HL-60/S4 (cell line): ENCODE measurements around the gene DCHS2.

Experiments used
- in situ Hi-C: fragments of 300-500 bp; cut with MboI; formaldehyde crosslinking; loops from 2 replicates; pipeline ENCODE4 v1.14.3; 2022; ENCODE audit warnings: low sequenced_read_pairs

Gene DCHS2

DNA sequence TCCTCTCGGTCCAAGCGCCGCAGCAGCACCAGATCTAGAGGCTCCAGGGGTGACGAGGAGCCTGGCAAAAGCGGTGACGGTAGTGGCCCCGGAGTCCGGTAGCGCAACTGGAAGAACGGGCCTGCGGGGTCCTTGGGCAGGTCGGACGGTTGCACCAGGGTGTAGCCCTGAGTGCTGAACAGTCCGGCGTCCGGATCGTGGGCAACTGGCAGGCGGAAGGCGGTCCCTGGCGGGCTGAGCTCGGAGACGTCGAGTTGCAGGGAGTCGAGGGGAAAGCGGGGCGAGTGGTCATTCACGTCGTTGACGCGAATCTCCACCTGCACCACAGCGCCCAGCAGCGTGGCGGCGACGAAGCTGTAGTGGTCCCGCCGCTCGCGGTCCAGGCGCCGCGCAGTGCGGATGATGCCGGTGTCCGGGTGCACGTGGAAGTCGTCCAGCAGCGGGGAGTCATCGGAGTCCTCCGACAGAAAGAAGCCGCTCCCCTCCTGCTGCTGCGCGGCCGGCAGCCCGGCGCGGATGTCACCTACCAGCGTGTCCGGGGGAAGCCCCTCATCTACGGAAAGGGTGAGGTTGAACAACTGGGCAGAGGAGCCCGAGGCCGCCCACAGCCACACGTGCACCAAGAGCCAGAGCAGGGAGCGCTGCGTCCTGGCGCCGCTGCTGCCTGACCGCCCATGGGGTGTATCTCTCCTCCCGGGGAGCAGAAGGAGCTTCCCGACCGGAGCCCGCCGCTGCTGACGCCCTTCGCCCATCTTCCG is 837 bp downstream of the DCHS2 start:
- in situ Hi-C loops: no loop called here

DNA sequence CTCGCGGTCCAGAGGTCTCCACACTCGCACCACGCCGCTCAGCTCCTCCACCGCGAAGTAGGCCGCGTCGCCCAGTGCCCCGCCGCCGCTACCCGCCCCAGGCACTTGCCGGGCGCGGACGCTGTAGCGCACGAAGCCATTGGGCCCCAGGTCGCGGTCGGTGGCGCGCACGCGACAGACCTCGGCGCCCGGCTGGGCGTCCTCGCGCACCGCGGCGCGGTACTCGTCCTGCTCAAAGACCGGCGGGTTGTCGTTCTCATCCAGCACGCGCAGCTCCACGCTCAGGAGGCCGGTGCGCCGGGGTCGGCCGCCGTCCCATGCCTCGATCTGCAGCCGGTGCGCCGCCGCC is 1.4 kb downstream of the DCHS2 start:
- in situ Hi-C loops: no loop called here

DNA sequence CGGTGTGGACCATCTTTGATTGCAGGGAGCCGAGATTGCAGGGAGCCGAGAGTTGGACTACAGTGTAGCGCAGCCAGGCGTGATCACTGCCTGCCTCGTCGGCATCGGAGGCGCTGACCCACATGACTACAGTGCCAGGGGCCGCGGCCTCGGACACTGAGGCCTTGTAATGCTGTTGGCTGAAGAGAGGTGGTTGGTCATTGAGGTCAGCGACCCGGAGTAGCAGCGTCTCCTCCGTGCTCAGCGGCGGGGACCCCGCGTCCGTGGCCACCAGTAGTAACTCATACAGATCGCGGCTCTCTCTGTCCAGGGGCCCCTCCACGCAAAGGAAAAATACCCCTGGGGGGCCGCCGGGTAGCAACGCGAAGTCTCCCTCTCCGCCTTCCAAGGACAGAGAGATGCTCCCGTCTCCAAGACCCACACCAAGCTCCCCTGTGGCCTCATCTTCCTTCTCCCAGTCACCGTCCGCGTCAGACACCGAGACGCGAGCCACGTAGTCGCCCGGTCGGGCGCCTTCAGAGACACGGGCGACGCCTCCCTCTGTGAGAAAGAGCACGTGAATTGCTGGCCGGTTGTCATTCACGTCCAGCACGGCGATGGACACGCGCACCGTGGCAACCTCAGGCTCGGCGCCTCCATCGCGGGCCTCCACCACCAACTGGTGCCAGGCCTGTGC is 1.9 kb downstream of the DCHS2 start:
- in situ Hi-C loops: no loop called here

DNA sequence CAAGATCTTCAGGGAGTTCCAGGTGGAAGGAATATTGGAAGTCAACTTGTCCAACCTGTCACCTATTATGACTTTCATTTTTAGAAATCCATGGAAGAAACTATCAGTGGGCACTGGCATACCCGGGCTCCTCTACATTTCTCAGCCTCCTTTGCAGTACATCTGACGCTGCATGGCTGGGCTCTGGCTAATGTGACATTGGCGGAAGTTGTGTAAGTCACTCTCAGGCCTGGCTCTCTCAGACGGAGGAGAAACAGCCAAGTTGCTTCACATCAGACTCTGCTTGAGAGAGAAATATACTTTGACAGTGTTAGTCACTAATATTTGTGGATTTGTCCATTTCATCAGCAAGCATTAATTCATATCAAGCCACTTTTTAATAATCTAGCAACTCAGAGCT is 4.5 kb downstream of the DCHS2 start:
- in situ Hi-C loops: no loop called here

DNA sequence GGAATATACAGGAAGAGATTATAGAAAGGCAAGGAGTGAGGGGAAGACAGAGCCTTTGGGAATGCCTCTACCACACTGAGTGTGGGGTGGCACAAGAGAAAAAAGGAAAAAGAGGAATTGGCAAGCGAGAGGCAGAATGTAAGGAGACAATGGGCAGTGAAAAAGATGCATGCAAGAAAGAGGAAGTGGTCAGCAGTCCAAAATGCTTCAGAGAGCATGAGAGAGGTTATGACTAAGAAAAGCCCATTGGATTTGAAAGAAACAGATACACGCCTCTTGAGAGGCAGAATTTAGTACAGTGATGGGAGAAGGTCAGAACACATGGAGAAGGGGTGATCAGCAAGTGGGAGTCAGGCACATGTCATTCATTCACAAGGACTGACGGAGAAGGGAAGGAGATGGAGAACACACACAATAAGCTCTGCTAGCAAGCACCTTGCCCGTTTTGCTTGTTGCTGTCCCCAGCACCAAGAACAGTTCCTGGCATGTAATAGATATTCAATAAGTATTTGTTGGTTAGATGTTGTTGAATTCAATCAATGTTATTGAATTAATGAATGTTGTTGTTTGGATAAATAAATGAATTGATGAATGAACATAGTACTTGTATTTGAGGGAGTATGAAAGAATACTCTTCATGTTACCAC is 6.3 kb downstream of the DCHS2 start:
- in situ Hi-C loops: no loop called here

DNA sequence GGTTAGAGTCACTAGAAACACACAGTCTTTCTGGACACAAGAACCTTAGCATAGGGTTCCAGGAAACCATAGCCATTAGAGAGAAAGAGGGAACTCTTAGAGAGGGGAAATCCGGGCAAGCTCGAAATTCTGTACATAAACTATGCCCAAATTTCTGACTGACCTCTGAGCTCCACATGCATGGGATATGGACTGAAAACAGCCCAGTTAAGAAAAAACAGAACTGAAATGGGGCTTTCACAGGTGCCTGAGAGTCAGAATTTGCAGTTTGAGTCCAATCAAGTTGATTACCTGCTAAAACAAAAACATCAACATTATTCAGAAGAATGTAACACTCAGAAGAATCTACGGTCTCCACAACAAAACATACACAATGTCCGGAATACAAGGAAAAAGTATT is 13.1 kb downstream of the DCHS2 start:
- in situ Hi-C loops: no loop called here

DNA sequence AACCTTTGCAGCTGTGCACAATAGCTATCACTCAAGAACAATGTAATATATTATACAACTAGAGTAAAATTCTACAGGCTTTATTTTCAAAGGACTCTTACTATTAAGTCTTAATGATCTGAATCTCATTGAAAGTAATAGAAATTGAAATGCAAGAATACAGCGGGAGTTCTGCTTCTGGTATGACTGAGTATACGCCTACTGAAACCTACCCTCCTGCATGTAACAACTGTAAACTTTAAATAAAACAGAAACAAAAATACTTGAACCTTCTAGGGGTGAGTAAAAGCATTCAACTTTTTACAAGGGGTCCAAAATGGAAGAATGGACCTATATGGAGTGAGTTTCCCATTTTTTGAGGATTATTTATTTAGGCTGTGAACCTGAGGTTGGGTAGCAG is 13.5 kb downstream of the DCHS2 start:
- in situ Hi-C loops: no loop called here

DNA sequence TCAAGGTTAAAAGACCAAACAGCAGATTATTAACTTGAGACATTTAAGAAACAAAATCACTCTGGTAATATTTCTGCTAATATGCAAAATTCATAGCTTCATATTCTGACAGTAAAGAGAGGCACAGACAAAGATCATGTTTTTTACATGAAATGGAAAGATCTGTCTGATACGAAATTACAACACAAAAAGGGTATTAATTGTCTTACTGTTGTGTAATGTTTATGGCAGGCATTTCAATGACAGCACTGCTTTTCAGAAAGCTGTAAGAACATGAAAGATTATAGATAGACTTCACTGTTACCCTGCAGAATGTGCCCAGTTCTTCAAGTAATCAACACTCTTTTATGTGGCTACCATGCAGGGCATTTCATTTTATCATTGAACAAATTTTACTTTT is 15.4 kb downstream of the DCHS2 start:
- in situ Hi-C loops: no loop called here

DNA sequence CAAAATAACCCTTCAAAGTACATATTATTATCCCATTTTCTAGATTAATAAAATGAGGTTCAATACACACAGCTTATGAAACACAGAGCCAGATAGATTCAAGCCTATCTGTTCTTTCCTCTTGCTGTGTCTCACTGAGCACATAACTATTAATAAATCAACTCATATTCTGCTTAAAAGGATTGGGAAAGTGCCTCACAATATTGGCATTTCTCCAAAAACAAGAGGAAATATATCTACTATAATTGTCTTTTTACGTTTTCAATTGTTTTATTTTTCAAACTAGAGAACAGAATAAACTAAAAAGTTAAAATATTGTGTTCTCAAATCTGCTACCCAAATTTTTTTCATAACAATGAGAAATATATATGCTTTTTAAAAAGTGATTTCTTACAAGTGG is 15.8 kb downstream of the DCHS2 start:
- in situ Hi-C loops: no loop called here

DNA sequence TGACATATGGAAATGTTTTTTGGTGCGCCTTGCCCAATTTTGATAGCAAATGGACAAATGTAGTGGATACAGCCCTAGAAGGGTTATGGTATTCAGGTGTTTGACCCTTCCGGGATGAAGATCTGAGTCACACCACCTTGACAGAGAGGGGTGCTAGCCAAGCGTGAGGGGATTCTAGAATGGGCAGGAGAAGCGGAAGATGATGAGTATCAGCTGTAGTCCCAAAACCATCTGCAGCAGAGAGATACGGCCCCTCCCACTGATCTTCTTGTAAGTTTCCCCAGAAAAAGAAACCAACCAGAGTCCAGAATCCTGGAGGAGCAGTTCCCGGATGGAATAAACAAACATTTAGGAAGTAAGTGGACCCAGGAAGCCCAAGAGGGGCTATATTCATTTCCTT is 18.1 kb downstream of the DCHS2 start:
- in situ Hi-C loops: no loop called here

DNA sequence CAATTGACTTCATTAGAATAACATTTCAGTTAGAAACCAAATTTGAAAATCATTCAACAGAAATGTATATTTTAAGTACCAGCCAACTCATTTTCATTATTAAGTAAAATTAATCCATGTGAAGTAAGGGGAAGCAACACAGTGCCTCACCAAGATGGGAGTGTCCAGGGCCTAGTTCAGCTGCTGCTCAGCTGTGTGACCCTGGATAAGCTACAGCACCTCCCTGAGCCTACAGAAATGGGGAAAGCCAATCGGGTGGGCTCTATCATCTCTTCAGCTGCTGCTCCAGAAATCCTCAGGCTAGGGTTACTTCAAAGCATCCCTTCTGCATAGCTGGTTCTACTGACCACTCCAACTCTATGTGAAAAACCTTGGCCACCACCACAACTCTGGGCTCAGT is 18.7 kb downstream of the DCHS2 start:
- in situ Hi-C loops: no loop called here

DNA sequence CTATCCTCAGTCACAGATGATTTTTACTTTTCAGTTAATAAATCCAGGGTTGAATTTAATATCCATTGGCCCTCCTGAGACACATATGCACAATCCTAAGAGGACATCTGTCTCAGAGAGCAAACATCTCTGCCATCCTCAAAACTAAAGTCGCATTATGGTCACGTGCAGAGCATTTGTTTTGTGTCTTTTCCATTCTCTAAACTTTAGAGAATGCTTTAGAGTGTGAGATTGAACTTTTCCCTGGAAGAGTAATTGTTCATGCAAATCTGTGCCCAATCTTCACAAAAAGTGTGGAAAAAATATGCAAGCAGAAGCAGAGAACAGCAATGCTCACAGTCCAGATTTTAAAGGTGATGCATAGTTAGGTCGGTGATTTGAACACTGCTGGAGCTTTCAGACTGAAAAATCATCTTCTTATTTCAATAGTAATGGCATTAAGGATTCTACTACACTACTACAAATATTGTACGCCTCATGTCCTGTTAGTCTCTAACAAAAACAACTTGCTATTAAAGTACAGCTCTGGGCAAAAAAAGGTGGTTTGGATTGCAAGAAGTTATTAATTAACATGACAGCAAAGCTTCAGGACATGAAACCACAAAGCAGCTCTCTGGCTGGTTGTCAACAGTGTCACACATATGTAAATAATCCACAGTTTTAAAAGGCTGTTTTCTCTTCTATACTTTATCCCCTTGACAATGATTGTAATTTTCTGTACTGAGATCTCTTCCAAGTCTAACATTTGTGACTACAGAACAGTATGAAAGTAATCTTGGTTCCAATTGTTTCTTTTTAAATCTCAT is 19.9 kb downstream of the DCHS2 start:
- in situ Hi-C loops: no loop called here

DNA sequence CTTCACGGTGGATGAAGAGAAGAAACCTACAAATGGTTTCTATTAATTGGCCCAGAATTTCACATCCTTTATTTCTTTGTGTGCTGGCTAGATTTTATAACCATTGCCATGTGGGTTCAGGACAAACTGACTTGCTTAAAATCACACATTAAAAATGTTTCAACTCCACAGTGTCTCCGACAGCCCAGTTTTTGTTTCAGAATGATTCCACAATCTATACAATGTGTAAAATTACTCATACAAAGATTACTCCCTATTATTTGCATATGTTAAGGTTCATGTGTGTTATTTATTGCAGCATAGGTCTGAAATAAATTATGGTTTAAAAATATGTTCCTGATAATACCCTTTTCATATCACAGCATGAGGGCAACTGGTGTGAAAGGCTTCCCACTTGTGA is 20.6 kb downstream of the DCHS2 start:
- in situ Hi-C loops: no loop called here

DNA sequence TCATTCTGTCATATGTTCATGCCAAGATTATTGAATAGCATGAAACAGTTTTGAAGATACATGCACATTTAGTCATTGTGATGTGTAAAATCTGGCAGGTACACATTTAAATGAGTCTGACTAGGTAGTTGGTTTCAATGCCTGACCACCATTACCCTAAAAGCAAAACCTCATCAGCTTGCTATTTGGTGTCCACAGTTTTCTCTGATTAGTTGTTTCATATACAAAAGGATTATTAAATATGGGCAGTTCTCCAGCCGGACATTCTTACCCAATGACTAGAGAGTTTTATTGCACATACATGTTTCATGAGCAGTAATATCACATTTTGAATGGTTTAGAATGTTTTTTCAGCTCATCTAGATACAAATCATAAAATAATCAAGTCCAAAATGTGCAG is 23.7 kb downstream of the DCHS2 start:
- in situ Hi-C loops: no loop called here

DNA sequence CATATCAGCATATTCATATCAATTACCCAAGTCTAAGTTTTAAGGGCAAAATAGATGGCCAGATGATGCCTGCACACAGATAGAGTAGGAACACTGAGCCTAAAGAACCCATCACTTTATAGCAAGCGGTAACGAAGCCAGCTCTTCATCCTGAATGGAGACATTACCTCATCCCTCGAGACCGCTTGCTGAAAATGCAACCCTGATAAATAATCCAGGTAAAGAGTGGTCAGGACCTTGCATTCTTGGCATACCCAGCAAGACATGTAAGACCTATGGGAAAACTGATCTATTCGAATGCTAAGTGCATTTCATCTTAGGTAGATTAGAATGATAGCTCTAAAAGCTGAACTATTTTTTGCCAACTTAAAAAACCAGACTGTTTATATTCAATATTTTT is 25.3 kb downstream of the DCHS2 start:
- in situ Hi-C loops: no loop called here

DNA sequence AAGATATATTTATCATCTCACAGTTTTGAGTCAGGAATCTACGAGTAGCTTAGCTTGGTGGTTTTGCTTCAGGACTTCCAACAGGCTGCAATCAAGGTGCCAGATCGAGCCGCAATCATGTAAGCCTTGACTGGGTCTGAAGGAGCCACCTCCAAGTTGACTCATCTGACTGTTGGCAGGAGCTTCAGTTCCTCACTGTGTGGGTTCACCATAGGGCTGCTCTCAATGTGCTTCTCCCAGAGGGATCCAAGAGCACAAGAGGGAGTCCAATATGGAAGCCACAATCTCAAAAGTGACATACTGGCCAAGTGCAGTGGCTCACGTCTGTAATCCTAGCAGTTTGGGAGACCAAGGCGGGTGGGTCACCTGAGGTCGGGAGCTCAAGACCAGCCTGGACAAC is 26.5 kb downstream of the DCHS2 start:
- in situ Hi-C loops: no loop called here

DNA sequence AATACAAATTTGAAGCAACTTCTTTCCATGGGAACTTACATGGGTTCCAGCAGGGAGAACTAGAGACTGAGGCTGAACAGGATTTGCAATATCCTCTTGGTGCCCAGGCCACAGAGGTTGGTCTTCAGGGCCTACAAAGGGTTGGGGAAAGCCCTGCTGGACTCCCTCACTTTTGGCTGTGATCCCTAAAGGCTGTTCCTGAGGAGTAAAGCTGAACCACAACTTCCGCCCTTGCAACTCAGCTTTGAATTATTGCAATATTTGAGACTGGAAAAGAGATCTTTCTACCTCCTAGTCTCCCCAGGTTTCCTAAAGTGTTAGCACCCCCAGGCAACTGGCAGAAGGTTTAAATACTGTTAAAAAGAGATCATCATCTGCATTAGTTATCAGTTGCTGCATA is 26.9 kb downstream of the DCHS2 start:
- in situ Hi-C loops: no loop called here

DNA sequence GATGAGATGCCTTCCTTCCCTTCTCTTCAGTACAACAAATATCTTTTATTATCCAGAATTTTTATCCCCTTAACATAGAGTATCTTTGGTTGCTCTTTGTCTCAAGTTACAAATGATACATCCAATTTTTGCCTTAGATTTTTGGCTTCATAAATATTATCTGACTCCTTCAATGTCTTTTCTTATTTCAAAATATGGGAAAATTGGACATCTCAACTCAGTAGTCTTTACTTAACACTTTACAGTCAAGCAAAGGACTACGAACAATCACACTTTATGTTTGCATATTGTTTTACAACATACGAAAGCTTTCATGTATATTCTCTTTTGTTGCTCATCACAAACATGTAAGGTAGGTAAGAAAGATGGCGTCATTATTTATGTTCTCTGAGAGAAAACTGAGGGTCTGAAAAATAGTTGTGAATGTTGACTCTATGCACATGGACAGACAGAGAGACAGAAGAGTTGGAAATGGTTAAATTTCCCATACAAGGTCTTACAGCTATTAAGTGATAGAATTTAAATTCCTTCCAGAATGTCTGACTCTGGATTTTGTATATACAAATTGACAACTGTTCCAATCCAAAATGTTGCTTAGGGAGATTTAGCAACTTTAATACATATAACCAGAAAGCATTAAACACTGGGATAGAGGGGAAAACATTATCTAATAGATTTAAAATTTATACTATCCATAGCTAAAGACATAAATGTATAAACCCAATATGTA is 29.4 kb downstream of the DCHS2 start:
- in situ Hi-C loops: no loop called here

DNA sequence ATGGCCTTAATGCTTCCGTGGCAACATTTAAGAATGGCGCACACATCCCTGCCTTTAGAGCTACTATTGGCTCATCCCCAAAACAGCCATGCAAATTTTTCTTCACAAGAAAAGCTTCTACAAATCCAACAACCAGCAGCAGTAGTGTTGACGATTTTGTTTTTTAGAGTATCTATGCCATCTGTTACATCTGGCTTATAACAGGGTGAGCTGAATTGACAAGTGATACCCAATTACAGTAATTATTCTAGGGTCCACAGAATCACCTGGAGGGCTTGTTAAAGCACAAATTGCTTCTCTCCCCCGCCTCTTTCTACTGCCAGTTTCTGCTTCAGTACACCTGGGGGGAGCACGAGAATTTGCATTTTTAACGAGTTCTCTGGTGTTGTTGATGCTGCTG is 34.1 kb downstream of the DCHS2 start:
- in situ Hi-C loops: no loop called here

DNA sequence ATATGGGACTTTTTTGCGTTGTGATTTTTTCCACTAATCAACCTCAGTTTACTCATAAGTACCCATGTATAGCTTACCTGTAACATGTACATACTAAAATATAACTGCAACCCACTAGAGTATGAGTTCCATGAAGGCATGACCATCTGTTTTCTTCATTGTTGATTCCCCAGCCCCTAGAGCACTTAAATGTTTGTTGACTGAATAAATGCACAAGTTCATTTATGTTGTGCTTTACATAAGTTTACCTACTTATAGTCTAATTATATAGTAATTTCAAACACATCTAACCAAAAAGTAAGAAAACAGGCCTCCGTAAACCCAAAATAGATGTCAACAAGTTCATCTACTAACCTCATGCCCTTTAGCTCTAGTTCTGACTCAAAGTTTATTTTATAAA is 34.7 kb downstream of the DCHS2 start:
- in situ Hi-C loops: no loop called here

DNA sequence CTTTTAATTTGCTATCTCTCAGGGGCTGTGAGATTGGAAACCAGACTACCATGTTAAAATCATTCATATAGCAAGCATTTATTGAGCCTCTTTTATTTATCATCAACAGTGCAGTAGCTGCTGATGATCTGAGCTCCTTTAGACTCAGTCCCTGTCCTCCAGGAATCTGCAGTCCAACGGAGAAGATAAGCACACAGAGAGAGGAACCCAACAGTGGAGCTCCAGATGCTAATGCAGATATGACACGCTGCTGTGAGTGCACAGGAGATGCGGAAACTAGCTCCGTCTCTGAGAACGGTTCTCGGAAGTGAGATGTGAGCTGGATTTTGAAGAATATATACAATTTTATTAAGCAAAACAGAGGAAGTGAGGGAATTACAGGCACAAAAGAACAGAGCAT is 35.4 kb downstream of the DCHS2 start:
- in situ Hi-C loops: no loop called here
